ENCODE measurements around the gene GAB2. TPM values are rescaled to one million over a fixed set of nuclear protein-coding genes. Genes with fewer than 3 reads are reported as not detected.
"Not testable (repeated sequence)": the region's sequence is repeated elsewhere in the genome, so short reads cannot be mapped to it uniquely, and the experiment has no call there.

Gene GAB2
- total RNA-seq, 4 donors from 2014 or later = 15.9 to 82.3 (median 21.1) TPM

GRCh38 chr11:78277314-78277994, 140.2 kb downstream of the GAB2 start:
- no peak for TF ChIP-seq POLR2A (IDR thresholded peaks at IDR 0.05)
- TF ChIP-seq CTCF (IDR thresholded peaks at IDR 0.05) = no peak
- Histone ChIP-seq H3K36me3 (no peaks in the 10 kb centered on the region), H3K4me1 (no peaks in the 10 kb centered on the region), H3K4me3 (no peak overlapping the region), H3K27ac (no peak overlapping the region), H3K9me3 (no peaks in the 10 kb centered on the region), H3K27me3 (no peaks in the 10 kb centered on the region)
- intact Hi-C loops (cut with DNase I; ENCODE audit: low total_unique reads) = no loop called here
- DNase-seq = no peak

GRCh38 chr11:78276311-78276710, 141.3 kb downstream of the GAB2 start:
- no peaks in the 10 kb centered on the region for H3K27me3 ChIP-seq
- DNase-seq = no peak
- no peaks in the 10 kb centered on the region for H3K4me1 ChIP-seq
- H3K4me3 ChIP-seq = no peak overlapping the region
- no peak overlapping the region for H3K27ac ChIP-seq
- H3K36me3 ChIP-seq = no peaks in the 10 kb centered on the region
- H3K9me3 ChIP-seq = no peaks in the 10 kb centered on the region
- intact Hi-C loops (cut with DNase I; ENCODE audit: low total_unique reads) = no loop called here
- TF ChIP-seq CTCF (IDR thresholded peaks at IDR 0.05) (no peak), POLR2A (IDR thresholded peaks at IDR 0.05) (no peak)

GRCh38 chr11:78274739-78275138, 142.9 kb downstream of the GAB2 start:
- Histone ChIP-seq H3K4me3 (no peak overlapping the region), H3K27me3 (no peaks in the 10 kb centered on the region), H3K9me3 (no peaks in the 10 kb centered on the region), H3K27ac (no peak overlapping the region), H3K36me3 (no peaks in the 10 kb centered on the region), H3K4me1 (no peaks in the 10 kb centered on the region)
- TF ChIP-seq POLR2A (IDR thresholded peaks at IDR 0.05) = no peak
- TF ChIP-seq CTCF (IDR thresholded peaks at IDR 0.05) = no peak
- DNase-seq = no peak
- intact Hi-C loops (cut with DNase I; ENCODE audit: low total_unique reads) = no loop called here

GRCh38 chr11:78272625-78273269, 144.9 kb downstream of the GAB2 start:
- intact Hi-C loops (cut with DNase I; ENCODE audit: low total_unique reads); H3K9me3 ChIP-seq: not testable (repeated sequence)

GRCh38 chr11:78271801-78272200, 145.8 kb downstream of the GAB2 start:
- H3K4me1 ChIP-seq; H3K9me3 ChIP-seq; intact Hi-C loops (cut with DNase I; ENCODE audit: low total_unique reads); H3K27me3 ChIP-seq; H3K4me3 ChIP-seq; DNase-seq; H3K36me3 ChIP-seq: not testable (repeated sequence)
- peak overlapping the region in 1 of 2 donors; percentile 75 for H3K27ac ChIP-seq

More at GRCh38 chr11:78272625-78273269, 144.9 kb downstream of the GAB2 start:
- H3K36me3 ChIP-seq, H3K4me1 ChIP-seq, H3K4me3 ChIP-seq, DNase-seq, H3K27me3 ChIP-seq, H3K27ac ChIP-seq: not testable (repeated sequence)

- H3K9me3 ChIP-seq = no peaks in the 10 kb centered on the region
- TF ChIP-seq CTCF (IDR thresholded peaks at IDR 0.05) (no peak), POLR2A (IDR thresholded peaks at IDR 0.05) (no peak)
- no peak overlapping the region for H3K4me3 ChIP-seq
- intact Hi-C loops (cut with DNase I; ENCODE audit: low total_unique reads) = no loop called here
- H3K27me3 ChIP-seq = no peaks in the 10 kb centered on the region
- DNase-seq = no peak
- H3K4me1 ChIP-seq = no peaks in the 10 kb centered on the region
- peak overlapping the region in 1 of 2 donors; percentile 75 for H3K27ac ChIP-seq
- no peaks in the 10 kb centered on the region for H3K36me3 ChIP-seq
These were observed 146.6 kb downstream of the GAB2 start for GRCh38 chr11:78270971-78271370.
